ENCODE measurements around the gene MPP2. TPM values are rescaled to one million over a fixed set of nuclear protein-coding genes. Genes with fewer than 3 reads are reported as not detected.

MPP2 gene
- total and polyA plus RNA-seq, 11 donors = 6.7 to 22.3 (median 13.6) TPM

- DNase-seq (no peak), ATAC-seq (peak in 1 of 4 donors; percentile 3)
- Histone ChIP-seq H3K27me3 (peaks cover 0 to 5% (median 0%) of the 10 kb centered on the region in 9 donors), H3K27ac (no peak overlapping the region), H3K4me3 (no peak overlapping the region), H3K4me1 (peaks cover 0 to 14% (median 4%) of the 10 kb centered on the region in 12 donors), H3K36me3 (no peaks in the 10 kb centered on the region), H3K9me3 (no peaks in the 10 kb centered on the region)
- no peak for TF ChIP-seq POLR2A (IDR thresholded peaks at IDR 0.05)
- TF ChIP-seq, protein P1, sequence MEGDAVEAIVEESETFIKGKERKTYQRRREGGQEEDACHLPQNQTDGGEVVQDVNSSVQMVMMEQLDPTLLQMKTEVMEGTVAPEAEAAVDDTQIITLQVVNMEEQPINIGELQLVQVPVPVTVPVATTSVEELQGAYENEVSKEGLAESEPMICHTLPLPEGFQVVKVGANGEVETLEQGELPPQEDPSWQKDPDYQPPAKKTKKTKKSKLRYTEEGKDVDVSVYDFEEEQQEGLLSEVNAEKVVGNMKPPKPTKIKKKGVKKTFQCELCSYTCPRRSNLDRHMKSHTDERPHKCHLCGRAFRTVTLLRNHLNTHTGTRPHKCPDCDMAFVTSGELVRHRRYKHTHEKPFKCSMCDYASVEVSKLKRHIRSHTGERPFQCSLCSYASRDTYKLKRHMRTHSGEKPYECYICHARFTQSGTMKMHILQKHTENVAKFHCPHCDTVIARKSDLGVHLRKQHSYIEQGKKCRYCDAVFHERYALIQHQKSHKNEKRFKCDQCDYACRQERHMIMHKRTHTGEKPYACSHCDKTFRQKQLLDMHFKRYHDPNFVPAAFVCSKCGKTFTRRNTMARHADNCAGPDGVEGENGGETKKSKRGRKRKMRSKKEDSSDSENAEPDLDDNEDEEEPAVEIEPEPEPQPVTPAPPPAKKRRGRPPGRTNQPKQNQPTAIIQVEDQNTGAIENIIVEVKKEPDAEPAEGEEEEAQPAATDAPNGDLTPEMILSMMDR (IDR thresholded peaks at IDR 0.05) = no peak
- 76 to 87% (median 82%) methylated on average over 6 of the region's 6 CpGs for WGBS, 4 donors
- intact Hi-C loops (cut with DNase I) = no loop called here
Measured at GRCh38 chr17:43913584-43913983, 6.2 kb upstream of the MPP2 start.

- H3K4me1 ChIP-seq = peaks cover 0 to 17% (median 8%) of the 10 kb centered on the region in 12 donors
- no peak overlapping the region for H3K27ac ChIP-seq
- H3K4me3 ChIP-seq = no peak overlapping the region
- TF ChIP-seq, protein P1 (IDR thresholded peaks at IDR 0.05) = no peak
- no peak for TF ChIP-seq POLR2A (IDR thresholded peaks at IDR 0.05)
- DNase-seq (no peak), ATAC-seq (no peak)
- intact Hi-C loops (cut with DNase I) = no loop called here
- H3K27me3 ChIP-seq = peaks cover 0 to 11% (median 0%) of the 10 kb centered on the region in 9 donors
- WGBS, 4 donors = 44 to 62% (median 56%) methylated on average over 4 of the region's 4 CpGs
- no peaks in the 10 kb centered on the region for H3K9me3 ChIP-seq
- H3K36me3 ChIP-seq = no peaks in the 10 kb centered on the region
Measured at GRCh38 chr17:43912635-43913304, 5.4 kb upstream of the MPP2 start.

GRCh38 chr17:43911904-43912303 is 4.6 kb upstream of the MPP2 start:
- ATAC-seq = peak; percentile 18 to 39 (median 28)

GRCh38 chr17:43909537-43910231 is 2.3 kb upstream of the MPP2 start:
- peaks cover 0 to 31% (median 23%) of the 10 kb centered on the region in 12 donors for H3K4me1 ChIP-seq
- no peak for TF ChIP-seq POLR2A (IDR thresholded peaks at IDR 0.05)
- TF ChIP-seq, protein P1 (IDR thresholded peaks at IDR 0.05) = no peak
- H3K36me3 ChIP-seq = no peaks in the 10 kb centered on the region
- H3K4me3 ChIP-seq = no peak overlapping the region
- H3K9me3 ChIP-seq = no peaks in the 10 kb centered on the region
- ATAC-seq (no peak), DNase-seq (no peak)
- intact Hi-C loops (cut with DNase I) = no loop called here
- H3K27ac ChIP-seq = no peak overlapping the region
- peaks cover 0 to 32% (median 0%) of the 10 kb centered on the region in 9 donors for H3K27me3 ChIP-seq
- WGBS, 4 donors = 58 to 69% (median 62%) methylated on average over 7 of the region's 7 CpGs

More at GRCh38 chr17:43911904-43912303, 4.6 kb upstream of the MPP2 start:
- Histone ChIP-seq H3K27me3 (peaks cover 0 to 20% (median 0%) of the 10 kb centered on the region in 9 donors), H3K9me3 (no peaks in the 10 kb centered on the region), H3K27ac (peak overlapping the region in 1 of 12 donors; percentile 28), H3K36me3 (no peaks in the 10 kb centered on the region), H3K4me3 (no peak overlapping the region), H3K4me1 (peaks cover 0 to 16% (median 10%) of the 10 kb centered on the region in 12 donors)
- DNase-seq = peak in 4 of 5 donors; percentile 38 to 84 (median 66)
- TF ChIP-seq, protein P1 (IDR thresholded peaks at IDR 0.05) = no peak
- no peak for TF ChIP-seq POLR2A (IDR thresholded peaks at IDR 0.05)
- 29 to 50% (median 38%) methylated on average over 8 of the region's 8 CpGs for WGBS, 4 donors
- intact Hi-C loops (cut with DNase I) = no loop called here
